Lung microvascular endothelial cell (primary cell): Measurements from ENCODE around the gene PC. TPM values are rescaled to one million over a fixed set of nuclear protein-coding genes. Genes with fewer than 3 reads are reported as not detected.

Source experiments
- DNase-seq, 2 donors: peaks; one replicate each; pipeline versions ENCODE4 v3.0.0 to v3.0.0-alpha.2; 2010; ENCODE audit warnings: low read depth in 2 of 2
- total RNA-seq: library from RNA; depleted of rRNA; stranded (reverse); fragments of >200 nt; gene quantifications from 2 replicates; pipeline ENCODE4 v1.2.1, GENCODE V29; 2014

PC gene
- total RNA-seq, 1 donor from 2014 or later: 10.5 TPM

DNA sequence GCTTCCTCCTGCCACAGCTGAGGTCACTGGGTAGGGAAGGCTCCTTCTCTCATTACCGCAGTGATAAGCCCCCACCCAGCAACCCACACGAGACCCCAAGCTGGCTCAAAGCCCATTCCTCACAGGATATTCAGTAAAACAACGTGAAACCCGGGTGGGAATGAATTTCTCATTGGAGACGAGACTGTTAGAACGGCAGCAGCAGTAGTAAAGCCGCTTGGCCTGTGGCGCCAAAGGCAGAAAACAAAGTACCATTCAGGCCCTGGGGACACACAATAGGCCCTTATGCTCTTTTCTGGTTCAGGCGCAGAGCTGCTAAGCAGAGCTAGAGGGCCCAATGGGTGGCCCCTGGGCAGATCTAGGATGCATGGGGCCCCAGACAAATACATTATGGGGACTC is 45.3 kb downstream of the PC start:
- DNase-seq: peak in 1 of 2 donors; percentile 21

- peak; percentile 3 to 83 for DNase-seq
These were observed 45.8 kb downstream of the PC start for GRCh38 chr11:66912361-66912760.

GRCh38 chr11:66910669-66911068 is 47.5 kb downstream of the PC start:
- no peak for DNase-seq

- no peak for DNase-seq
These were observed 48.2 kb downstream of the PC start for GRCh38 chr11:66910016-66910415.

DNA sequence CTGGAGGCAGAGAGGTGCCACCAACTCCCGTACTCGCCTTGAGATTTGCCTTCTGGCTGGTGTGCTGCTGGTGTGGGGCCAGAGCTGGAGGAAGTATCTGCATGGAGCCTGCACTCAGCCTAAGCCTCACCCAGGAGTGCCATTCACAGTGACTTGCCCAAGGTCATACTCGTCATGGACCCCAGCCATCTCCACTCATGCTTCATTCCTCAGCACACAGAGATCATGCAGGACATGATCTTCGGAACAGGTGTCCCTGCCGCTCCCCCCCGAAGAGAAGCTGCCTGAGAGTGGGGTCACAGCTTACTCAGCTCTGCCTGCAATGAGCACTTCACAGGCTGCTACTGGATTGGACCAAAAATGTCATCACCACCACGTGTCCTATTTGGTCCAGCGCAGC is 49.0 kb downstream of the PC start:
- DNase-seq: no peak

DNA sequence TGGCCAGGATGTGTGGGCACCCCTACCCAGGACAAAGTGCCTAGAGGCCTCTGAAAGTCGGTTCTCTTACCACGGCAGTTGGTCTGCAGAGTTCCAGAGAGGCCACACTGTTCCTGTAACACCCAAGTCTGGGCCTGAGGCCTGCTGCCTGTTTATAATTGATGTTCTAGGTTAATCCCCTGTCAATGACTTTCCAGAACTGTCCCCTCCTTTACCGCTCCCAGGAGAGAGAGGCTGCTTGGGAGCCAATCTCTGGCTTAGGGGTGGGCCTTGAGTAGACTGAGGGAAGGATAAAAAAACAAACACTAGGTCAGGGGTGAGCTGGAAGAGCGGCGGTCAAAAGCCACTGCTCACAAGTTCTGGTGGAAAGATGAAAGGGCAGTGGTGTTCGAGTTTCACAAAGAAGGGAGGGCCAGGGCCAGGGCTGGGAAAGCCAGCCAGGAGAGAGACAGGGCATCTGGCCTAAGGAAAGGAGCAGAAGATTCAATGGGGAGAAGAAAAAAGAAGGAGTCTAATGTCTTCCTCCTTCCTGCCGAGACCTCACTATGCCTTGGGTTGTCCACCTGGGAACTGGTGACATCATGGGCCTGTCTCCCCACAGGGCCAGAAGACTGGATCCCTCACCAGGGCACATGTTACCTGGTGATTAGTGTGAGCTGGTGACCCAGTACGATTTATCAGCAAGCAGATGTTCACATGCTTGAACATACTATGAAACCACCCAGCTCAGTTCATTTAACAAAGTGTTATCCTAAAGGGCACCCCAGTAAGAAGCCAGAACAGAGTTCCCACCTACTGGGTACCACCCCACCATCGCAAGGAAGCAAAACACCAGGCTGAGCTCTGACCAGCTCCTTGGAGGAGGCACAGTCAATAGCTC is 50.2 kb downstream of the PC start:
- DNase-seq: no peak

DNA sequence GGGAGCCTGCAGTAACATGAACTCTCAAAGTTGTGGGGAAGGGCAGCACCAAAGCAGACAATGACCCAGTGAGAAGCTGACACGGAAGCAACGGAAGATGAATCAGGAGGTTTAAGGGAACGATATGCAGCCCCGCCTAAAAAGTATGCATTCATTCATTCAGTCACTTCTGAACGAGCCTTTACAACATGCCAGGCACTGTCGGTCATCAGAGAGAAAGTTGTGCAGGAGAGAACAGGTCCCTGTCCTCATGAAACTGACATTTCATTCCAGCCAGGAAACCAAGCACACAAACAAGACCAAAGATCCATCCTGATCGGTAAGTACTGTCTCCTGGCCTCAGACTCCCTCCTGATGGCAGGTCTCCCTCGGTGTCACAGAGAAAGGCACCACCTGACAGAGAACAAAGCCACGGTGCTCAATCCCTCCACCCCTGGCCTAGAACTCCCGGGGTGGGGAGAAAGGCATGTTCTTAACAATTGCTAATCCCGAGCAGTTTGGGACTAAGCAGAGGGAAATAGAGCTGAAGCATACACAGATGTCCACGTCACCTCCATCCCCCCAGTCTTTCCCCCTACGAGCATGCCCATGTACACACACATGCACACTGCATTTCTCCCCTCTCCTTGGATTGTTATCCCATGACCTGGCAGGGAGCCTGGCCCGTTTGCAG is 52.0 kb downstream of the PC start:
- DNase-seq: peak; percentile 6 to 36

- DNase-seq: no peak
These were observed 52.6 kb downstream of the PC start for GRCh38 chr11:66905631-66906030.

GRCh38 chr11:66904981-66905521 is 53.1 kb downstream of the PC start:
- no peak for DNase-seq

DNA sequence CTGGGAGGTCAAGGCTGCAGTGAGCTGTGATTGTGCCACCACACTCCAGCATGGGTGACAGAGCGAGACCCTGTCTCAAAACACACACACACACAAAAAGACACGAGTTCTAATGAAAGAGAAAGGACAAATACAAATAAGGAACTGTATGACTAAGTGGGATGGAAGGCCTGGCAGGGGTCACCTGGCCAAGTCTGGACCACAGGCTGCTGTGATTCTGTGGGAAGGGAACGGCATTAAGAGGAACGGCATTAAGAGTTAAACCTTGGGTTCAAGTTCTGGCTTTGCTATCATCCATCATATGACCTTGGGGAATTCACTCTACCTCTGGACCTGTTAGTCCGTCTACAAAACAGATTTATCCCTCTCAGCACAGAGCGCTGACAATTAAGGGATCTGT is 53.6 kb downstream of the PC start:
- DNase-seq: no peak

GRCh38 chr11:66904055-66904454 is 54.1 kb downstream of the PC start:
- DNase-seq: no peak

DNA sequence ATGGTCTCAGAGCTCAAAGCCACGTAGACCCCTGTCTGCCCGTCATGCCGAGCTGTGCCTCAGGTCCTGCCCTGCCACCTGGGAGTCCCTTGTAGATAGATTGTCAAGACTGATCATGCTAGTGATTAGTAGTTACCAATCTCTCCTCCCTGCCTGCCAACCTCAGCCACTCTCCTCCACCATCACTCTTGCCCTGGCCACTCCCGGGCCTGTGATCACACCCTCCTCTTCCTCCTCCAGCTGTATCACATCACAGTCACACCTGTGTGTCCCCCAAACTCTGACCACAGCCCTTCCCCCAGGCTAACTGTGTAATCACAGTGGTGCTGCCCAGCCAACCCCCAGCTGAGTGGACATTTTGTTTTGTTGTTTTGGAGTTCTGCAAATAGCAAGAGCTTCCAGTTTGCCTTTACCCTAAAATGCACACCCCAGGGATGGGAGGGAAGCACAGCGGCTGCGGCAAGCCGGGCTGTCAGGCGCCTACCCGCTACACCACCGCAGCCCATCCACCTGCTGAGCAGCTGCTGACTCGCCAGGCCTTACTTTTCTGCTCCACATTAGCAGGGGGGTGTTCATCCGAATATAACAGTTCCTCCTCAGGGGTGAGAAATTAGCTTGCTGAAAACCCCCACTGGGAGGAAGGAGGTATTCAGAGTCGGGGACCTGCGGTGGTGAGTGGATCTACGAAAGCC is 55.6 kb downstream of the PC start:
- DNase-seq: no peak

GRCh38 chr11:66901964-66902390 is 56.2 kb downstream of the PC start:
- no peak for DNase-seq

DNA sequence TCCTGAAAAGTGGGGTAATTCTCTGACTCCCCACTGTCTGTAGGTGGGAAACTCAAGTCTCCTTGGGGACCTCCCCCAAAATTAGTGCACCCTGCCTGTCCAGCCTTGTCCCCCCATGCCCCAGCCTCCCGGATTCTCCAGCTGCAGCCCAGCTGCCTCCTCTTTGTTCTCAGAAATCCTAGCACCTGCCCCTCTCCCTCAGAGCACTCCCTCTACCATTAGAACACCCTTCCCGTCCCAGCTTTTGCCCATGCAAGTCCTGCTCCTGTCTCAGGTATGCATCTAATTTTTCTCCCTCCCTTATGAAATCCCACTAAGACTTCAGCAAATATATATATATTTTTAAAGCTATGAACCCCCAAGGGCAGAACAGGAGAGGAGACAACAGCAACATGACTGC is 64.0 kb downstream of the PC start:
- no peak for DNase-seq

GRCh38 chr11:66892911-66893310 is 65.3 kb downstream of the PC start:
- DNase-seq: no peak

GRCh38 chr11:66891851-66892660 is 66.1 kb downstream of the PC start:
- peak; percentile 81 to 93 for DNase-seq

DNA sequence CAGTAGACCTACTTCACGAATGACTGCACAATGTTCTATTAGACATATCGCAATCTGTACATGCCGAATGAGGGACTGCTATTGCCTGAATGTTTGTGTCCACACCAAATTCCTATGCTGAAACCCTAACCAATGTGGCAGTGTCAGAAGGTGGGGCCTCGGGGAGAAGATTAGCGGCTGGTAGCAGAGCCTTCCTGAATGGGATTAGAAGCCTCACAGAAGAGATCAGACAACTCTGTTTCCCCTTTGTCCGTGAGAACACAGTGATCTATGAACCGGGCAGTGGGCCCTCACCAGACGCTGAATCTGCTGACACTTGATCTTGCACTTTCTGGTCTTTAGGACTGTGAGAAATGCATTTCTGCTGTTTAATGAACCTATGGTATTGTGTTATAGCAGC is 68.2 kb downstream of the PC start:
- no peak for DNase-seq

DNA sequence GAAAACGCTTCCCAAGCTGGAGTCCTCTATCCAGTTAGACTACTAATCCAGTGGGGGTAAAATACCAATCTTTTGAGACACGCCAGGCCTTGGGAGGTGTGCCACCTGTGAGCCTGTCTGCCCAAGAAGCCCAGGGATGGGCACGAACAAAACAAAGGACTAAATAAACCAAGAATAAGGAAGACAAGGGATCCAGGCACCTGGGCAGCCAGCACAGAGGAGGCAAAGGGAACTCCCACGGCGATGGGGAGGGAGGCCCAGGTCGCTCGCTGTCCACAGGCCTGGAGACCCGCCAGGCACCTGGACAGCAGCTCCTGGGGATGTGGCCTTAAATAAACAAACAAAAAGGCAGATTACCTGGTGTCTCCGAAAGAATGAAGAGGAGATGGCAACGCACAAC is 69.9 kb downstream of the PC start:
- no peak for DNase-seq

DNA sequence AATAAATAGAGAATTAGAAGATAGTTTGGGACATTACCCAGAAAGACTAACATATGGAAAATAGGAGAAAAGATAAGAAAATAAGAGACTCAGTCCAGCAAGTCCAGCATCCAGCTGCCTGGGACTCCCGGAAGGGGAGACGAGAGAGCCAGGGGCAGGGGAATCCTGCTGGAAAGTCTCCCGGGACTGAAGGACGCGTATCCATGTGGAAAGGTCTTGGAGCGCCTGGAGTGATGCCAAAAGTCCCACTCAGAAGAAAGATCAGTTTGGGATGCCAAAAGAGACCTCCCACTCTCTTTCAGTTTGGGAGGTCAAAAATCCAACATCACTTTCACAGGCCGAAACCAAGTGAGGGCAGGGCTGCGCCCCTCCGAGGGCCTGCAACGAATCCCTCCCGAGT is 70.7 kb downstream of the PC start:
- no peak for DNase-seq

DNA sequence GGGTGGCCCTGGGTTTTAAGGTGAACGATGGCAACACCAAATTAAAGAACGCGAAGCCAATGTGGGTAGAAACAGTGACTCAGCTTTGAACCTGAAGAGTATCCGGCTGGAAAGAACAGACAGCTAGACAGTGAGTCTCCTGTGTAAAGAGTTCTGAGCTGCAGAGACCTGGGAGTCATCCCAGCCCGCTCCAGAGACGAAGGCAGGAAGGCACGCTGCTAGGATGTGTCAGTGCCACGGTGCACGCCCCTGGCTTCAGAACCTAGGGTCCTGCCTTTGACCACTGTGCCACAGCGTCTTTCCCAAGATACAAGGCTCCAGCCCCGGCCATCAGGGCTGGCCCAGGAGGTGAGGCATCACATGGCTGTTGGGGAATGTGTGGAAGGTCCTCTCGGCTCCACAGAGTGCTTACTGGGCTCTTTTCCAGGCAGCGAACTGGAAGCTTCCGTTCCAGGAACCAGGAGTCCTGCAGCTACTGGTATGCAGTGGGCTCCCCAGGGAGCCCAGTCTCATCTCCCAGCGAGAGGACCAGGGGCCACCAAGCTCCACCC is 71.4 kb downstream of the PC start:
- peak; percentile 24 to 55 for DNase-seq

DNA sequence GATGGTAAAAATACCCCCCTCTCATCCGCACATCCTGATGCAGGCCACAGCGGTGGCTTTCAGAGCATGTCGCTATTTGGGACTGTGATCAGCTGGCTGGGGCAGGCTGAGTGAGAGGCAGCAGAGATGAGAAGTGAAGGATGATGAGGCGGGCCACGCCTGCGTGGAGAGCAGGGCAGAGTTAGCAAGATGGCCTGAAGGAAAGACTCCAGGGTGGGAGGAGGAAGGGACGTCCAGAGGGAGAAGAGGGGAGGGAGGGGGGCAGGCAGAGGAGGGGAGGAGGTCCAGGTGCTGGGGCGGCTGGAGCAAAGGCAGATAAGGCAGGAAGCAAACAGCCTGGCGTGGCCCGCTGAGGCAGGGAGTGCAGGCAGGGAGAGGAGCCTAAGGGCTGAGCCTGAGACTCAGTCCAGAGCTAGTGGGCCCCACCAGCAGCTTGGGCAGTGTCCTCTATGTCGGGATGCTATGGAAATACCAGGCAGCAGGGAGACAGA is 72.2 kb downstream of the PC start:
- DNase-seq: no peak
